Caco-2 (cell line): ENCODE data around the gene KCNAB1. TPM values are rescaled to one million over a fixed set of nuclear protein-coding genes. Genes with fewer than 3 reads are reported as not detected.

Source experiments
- BruUV-seq: library from RNA; stranded (reverse); fragments of 400-500 nt; replicated peaks from 2 replicates; lab custom pipeline; 2021; lab: Mats Ljungman, UMichigan
- CTCF ChIA-PET: fragments of 300-600 bp; sonication (Branson Sonifier 250); formaldehyde crosslinking; loops from one replicate; lab custom pipeline; 2022; ENCODE audit warnings: antibody characterized with exemption; lab: Charles Lee
- POLR2A ChIA-PET: fragments of 300-600 bp; sonication (Branson Sonifier 250); formaldehyde crosslinking; loops from one replicate; lab custom pipeline; 2022; ENCODE audit warnings: antibody characterized with exemption; lab: Charles Lee
- DNase-seq, 2 experiments: peaks; one replicate each; pipeline versions ENCODE4 v3.0.0 to v3.0.0-alpha.2; 2020 to 2022
- H3K27me3 ChIP-seq: replicated peaks from 2 replicates; pipeline ENCODE4 v1.6.0; 2011; ENCODE audit warnings: low read length; ENCODE audit not compliant: control insufficient read depth, insufficient read depth
- H3K36me3 ChIP-seq: 2 replicates; pipeline ENCODE4 v1.5.1; 2011; ENCODE audit warnings: low read length; ENCODE audit not compliant: control insufficient read depth, insufficient read depth
- H3K4me1 ChIP-seq: fragments of 250-450 bp; sonication (Bioruptor Pico); 2 replicates; pipeline ENCODE4 v1.5.1; 2020; ENCODE audit warnings: mild to moderate bottlenecking
- H3K4me3 ChIP-seq: 2 replicates; pipeline ENCODE4 v1.5.1; 2011; ENCODE audit warnings: low read depth, mild to moderate bottlenecking, control low read depth, low read length
- H3K9me3 ChIP-seq: fragments of 250-450 bp; sonication (Bioruptor Pico); 2 replicates; pipeline ENCODE4 v1.5.1; 2020; ENCODE audit warnings: mild to moderate bottlenecking, moderate library complexity
- H3K27ac Mint-ChIP-seq: one replicate; pipeline ENCODE4 v1.8.0; 2022; ENCODE audit warnings: mixed read lengths; ENCODE audit not compliant: unreplicated experiment
- H3K27me3 Mint-ChIP-seq: one replicate; pipeline ENCODE4 v1.8.0; 2022; ENCODE audit warnings: mixed read lengths; ENCODE audit not compliant: insufficient read depth, unreplicated experiment
- H3K36me3 Mint-ChIP-seq: one replicate; pipeline ENCODE4 v1.8.0; 2022; ENCODE audit warnings: mild to moderate bottlenecking, mixed read lengths; ENCODE audit not compliant: insufficient read depth, unreplicated experiment
- H3K4me1 Mint-ChIP-seq: one replicate; pipeline ENCODE4 v1.8.0; 2022; ENCODE audit warnings: low read depth, mixed read lengths; ENCODE audit not compliant: unreplicated experiment
- H3K4me3 Mint-ChIP-seq: one replicate; pipeline ENCODE4 v1.8.0; 2022; ENCODE audit warnings: mild to moderate bottlenecking, moderate library complexity, mixed read lengths; ENCODE audit not compliant: unreplicated experiment
- H3K9me3 Mint-ChIP-seq: one replicate; pipeline ENCODE4 v1.8.0; 2022; ENCODE audit warnings: mixed read lengths; ENCODE audit not compliant: unreplicated experiment
- CTCF ChIP-seq, 2 experiments: fragments of 200-600 bp in 1 of 2; IDR thresholded peaks; 1 replicate in 1 of 2; 2 replicates in 1 of 2; pipeline versions ENCODE4 v1.5.1 to v1.8.0; 2011 to 2022; ENCODE audit warnings: antibody characterized with exemption in 1 of 2, control low read depth in 1 of 2, inconsistent platforms in 1 of 2, low read depth in 1 of 2, low read length in 1 of 2, mild to moderate bottlenecking in 1 of 2, moderate library complexity in 1 of 2; ENCODE audit not compliant: insufficient read depth in 1 of 2, severe bottlenecking in 1 of 2, unreplicated experiment in 1 of 2
- intact Hi-C: fragments of 100-400 bp; cut with micrococcal nuclease; formaldehyde crosslinking; loops from one replicate; pipeline ENCODE4 v1.10.0; 2022; ENCODE audit not compliant: unreplicated experiment
- total RNA-seq: library from RNA; stranded (reverse); gene quantifications from 2 replicates; pipeline ENCODE4 v1.2.3, GENCODE V29; 2022

The KCNAB1 gene
- total RNA-seq, 1 experiment from 2014 or later: 0.14 TPM

DNA sequence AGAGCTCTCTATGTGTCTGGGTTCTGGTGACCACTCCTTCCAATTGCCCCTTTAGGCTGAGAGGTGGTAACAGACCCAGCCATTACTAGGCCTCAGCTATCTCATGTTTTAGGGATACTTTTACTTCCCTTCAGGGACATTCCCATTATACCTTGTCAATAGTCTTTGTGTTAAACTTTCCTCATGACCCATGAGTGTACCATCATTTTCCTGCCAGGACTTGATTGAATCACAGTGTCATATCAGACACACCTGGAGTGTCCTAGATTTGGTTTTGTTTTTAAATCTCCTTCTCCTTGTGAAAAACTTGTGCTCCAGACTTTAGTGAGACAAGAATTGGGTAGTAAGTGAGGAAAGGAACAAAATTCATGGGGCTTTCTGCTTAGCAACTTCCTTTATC lies 136.6 kb downstream of the KCNAB1 start:
- H3K4me3 ChIP-seq: no peak overlapping the region
- no peaks in the 10 kb centered on the region for H3K36me3 ChIP-seq
- POLR2A ChIA-PET: no interaction called here

GRCh38 chr3:156258301-156258700 lies 137.9 kb downstream of the KCNAB1 start:
- intact Hi-C loops: no loop called here
- Mint-ChIP-seq H3K27me3 (peaks cover 10% of the 10 kb centered on the region), H3K9me3 (no peaks in the 10 kb centered on the region)

More for the DNA sequence above, 136.6 kb downstream of the KCNAB1 start:
- CTCF ChIA-PET: no interaction called here
- no peaks in the 10 kb centered on the region for H3K9me3 Mint-ChIP-seq
- no peaks in the 10 kb centered on the region for H3K36me3 Mint-ChIP-seq
- DNase-seq: no peak
- no TSS peak for BruUV-seq
- no peaks in the 10 kb centered on the region for H3K9me3 ChIP-seq
- H3K4me1 Mint-ChIP-seq: no peaks in the 10 kb centered on the region
- no peak overlapping the region for H3K4me3 Mint-ChIP-seq
- intact Hi-C loops: no loop called here
- H3K27me3 ChIP-seq: peaks cover under 1% of the 10 kb centered on the region
- peaks cover 4% of the 10 kb centered on the region; the same call in 1 of the 2 replicates for H3K4me1 ChIP-seq
- H3K27ac Mint-ChIP-seq: no peak overlapping the region
- no peak for TF ChIP-seq CTCF (IDR thresholded peaks at IDR 0.05; ENCODE audit: insufficient read depth in 1 of 2, low read depth in 1 of 2, low read length in 1 of 2, severe bottlenecking in 1 of 2, unreplicated experiment in 1 of 2)
- H3K27me3 Mint-ChIP-seq: peaks cover 10% of the 10 kb centered on the region

GRCh38 chr3:156259896-156260295 lies 139.5 kb downstream of the KCNAB1 start:
- Histone ChIP-seq H3K27me3 (no peaks in the 10 kb centered on the region), H3K4me3 (no peak overlapping the region), H3K4me1 (no peaks in the 10 kb centered on the region), H3K36me3 (no peaks in the 10 kb centered on the region), H3K9me3 (no peaks in the 10 kb centered on the region)
- POLR2A ChIA-PET: no interaction called here
- no peak for TF ChIP-seq CTCF (IDR thresholded peaks at IDR 0.05; ENCODE audit: insufficient read depth in 1 of 2, low read depth in 1 of 2, low read length in 1 of 2, severe bottlenecking in 1 of 2, unreplicated experiment in 1 of 2)
- Mint-ChIP-seq H3K9me3 (no peaks in the 10 kb centered on the region), H3K4me3 (no peak overlapping the region), H3K27ac (no peak overlapping the region), H3K36me3 (no peaks in the 10 kb centered on the region), H3K27me3 (peaks cover 10% of the 10 kb centered on the region), H3K4me1 (no peaks in the 10 kb centered on the region)
- intact Hi-C loops: no loop called here
- BruUV-seq: no TSS peak
- CTCF ChIA-PET: no interaction called here
- DNase-seq: no peak

More at GRCh38 chr3:156258301-156258700, 137.9 kb downstream of the KCNAB1 start:
- Histone ChIP-seq H3K36me3 (no peaks in the 10 kb centered on the region), H3K9me3 (no peaks in the 10 kb centered on the region), H3K4me1 (no peaks in the 10 kb centered on the region; the same call in 1 of the 2 replicates), H3K4me3 (no peak overlapping the region), H3K27me3 (no peaks in the 10 kb centered on the region)
- Mint-ChIP-seq H3K4me3 (no peak overlapping the region), H3K27ac (no peak overlapping the region), H3K4me1 (no peaks in the 10 kb centered on the region), H3K36me3 (no peaks in the 10 kb centered on the region)
- no TSS peak for BruUV-seq
- POLR2A ChIA-PET: no interaction called here
- DNase-seq: no peak
- CTCF ChIA-PET: no interaction called here
- no peak for TF ChIP-seq CTCF (IDR thresholded peaks at IDR 0.05; ENCODE audit: insufficient read depth in 1 of 2, low read depth in 1 of 2, low read length in 1 of 2, severe bottlenecking in 1 of 2, unreplicated experiment in 1 of 2)
